ENCODE results near the gene L3MBTL4.
"Not testable (repeated sequence)": the region's sequence is repeated elsewhere in the genome, so short reads cannot be mapped to it uniquely, and the experiment has no call there.

The L3MBTL4 gene

GRCh38 chr18:6310714-6311113, 104.0 kb downstream of the L3MBTL4 start:
- DNase-seq (ENCODE audit: low read depth) = no peak

DNA sequence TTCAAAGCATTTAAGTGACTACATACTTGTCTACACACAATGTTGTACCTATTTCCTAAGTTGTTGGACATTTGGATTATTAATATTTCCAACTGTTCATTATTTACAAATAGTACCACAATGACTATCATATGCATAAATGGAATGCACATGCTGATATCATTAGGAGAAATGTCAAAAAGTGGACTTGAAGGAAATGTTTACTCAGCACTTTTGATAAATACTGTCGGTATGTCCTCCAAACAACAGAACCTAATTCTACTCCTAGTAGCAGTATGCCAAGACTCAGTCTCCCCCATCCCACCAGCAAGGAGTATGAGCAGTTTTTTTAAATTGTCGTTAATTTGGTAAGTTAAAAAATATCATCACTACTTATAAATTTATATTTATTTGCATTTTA, 116.8 kb downstream of the L3MBTL4 start:
- DNase-seq (ENCODE audit: low read depth) = no peak

- DNase-seq (ENCODE audit: low read depth) = no peak
Observed at GRCh38 chr18:6294148-6294784, 120.4 kb downstream of the L3MBTL4 start.

GRCh38 chr18:6289843-6290242, 124.9 kb downstream of the L3MBTL4 start:
- no peak for DNase-seq (ENCODE audit: low read depth)

DNA sequence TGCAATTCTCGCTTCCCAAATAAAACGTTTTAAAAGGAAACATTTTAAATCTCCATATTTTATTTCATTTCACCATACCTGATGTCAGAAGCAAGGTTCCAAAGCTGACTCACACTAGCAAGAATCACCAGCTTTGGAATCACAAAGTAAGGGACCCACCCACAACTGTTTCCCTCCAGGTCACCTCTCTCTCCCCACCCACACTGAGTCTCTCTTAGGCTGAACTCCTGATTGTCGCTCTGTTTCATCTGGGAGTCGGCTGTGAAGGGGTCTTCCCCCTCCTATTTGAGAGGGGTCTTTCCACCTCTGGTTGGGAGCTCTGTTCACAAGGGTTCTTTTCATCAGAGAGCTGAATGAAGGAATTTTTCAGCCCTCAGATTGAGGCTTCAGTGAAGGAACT, 128.1 kb downstream of the L3MBTL4 start:
- no peak for DNase-seq (ENCODE audit: low read depth)

DNA sequence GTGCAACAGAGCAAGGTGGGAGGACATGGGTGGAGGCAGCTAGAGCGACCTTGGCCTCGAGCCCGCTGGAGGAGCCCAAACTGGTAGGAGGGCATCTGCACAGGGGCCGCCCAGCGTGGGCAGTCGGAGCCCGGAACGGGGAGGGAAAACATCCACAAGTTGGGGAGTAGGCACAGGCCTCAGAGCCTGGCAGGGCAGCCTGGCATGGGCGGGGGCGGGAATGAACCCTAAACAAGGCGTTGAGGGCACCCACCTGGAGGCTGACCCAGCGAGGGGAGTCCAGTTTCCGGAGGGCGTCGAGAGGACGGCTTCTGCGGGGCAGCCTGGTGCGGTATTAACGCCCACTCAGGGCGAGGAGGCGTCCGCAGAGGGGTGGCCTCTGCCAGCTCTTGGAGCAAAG, 129.9 kb downstream of the L3MBTL4 start:
- no peak for DNase-seq (ENCODE audit: low read depth)

- DNase-seq (ENCODE audit: low read depth) = no peak
Observed at GRCh38 chr18:6284300-6284699, 130.4 kb downstream of the L3MBTL4 start.

- DNase-seq (ENCODE audit: low read depth) = no peak
Observed at GRCh38 chr18:6281874-6282273, 132.8 kb downstream of the L3MBTL4 start.

GRCh38 chr18:6280211-6280743, 134.4 kb downstream of the L3MBTL4 start:
- no peak for DNase-seq (ENCODE audit: low read depth)

DNA sequence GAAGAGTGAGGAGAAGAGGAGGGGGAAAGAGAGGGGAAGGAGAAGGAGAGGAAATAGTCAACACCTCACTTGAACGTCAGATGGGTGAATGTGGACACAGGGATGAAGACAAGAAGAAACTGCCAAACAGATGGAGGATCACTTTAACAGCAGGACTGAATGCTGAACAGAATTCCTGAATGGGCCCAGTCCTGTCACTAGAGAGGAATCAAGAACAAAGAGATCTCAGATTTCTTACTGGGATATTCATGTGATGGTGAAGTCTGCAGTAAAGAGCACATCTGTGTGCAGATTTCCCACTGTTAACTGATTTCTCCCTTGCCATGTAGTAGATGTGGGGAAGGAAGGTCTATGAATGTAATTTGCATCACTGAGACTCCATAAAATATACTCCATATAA, 135.4 kb downstream of the L3MBTL4 start:
- no peak for DNase-seq (ENCODE audit: low read depth)

GRCh38 chr18:6273423-6273822, 141.3 kb downstream of the L3MBTL4 start:
- DNase-seq (ENCODE audit: low read depth) = no peak

DNA sequence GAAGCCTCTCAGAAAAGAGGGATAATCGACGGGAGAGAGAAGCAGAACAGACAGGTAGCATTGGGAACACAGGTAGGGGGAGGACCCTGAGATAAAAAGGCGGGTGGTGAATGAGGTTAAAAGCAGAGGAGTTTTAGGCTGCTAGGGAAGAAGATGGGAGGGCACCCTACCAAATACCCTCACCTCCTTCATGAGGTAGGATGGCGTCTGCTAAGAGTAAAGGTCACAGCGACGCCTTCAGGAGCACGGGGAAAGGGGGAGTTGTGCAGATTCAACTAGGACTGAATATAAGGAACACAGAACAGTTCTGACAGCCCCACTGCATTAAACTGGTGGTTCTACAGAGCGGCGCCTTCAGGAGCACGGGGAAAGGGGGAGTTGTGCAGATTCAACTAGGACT, 142.6 kb downstream of the L3MBTL4 start:
- DNase-seq (ENCODE audit: low read depth) = not testable (repeated sequence)

DNA sequence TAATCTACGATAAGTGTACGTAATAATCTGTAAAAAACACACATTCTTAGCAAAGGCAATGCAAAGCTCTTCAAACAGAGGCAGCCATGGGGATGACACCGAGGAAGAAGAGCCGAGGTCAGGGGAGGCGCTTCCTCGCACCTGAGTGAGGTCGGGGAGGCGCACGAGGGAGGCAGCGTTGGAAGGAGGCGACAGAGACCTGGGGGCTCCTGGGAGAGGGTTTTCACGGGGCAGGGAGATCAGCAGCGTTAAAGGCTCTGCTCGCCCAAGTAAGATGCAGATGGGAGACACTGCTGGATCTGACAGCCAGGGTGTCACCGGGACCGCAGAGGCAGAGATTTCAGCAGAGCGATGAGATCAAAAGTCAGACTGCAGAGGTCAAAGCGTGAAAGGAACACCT, 143.1 kb downstream of the L3MBTL4 start:
- no peak for DNase-seq (ENCODE audit: low read depth)

DNA sequence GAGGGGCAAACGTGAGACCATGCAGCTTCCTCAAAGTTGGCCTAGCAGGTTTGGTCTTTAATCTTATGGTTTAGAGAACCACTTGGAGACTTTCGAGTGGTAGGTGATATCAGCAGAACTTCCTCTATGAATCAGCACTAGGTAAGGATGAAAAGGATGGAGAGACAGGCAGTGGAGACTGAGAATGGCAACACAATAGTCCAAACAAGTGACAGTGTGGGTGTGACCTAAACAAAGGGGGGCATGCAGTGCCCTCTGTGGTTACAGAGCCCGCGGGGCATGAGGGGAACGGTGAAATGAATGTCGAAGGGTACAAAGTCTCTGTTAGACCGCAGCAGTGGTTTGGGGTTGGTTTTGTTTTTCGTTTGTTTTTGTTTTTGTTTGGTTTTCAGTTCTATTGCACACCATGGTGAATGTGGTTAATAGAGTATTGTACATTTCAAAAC, 143.9 kb downstream of the L3MBTL4 start:
- DNase-seq (ENCODE audit: low read depth) = no peak

DNA sequence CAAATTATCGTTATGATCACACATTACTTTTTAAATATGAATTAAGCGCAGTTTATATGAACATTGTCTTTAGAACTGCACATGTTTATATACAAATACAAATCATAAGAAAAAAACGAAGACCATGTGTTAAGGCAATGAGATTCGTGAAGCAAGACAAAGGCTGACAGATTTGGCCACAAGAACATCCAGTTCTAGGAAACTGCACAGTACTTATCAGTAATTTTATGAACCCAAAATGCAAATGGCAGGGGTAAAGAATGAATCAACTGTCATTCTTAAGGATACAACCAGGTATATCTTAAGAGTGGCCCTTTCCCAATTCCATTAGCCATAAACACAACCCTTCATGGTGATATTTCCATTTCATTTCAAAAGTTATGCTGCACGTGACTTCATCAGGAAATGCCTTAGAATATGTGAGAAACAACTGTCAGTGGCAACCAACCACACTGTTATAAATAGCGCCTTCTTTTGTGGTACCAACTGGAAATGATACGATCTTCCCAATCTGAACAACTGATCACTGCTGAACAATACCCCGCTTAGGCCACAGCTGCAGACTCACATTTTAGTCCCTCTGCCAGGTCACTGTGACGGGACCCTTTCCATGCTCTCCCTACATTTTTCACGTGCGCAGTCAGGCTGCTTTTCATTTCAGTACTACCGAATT, 144.9 kb downstream of the L3MBTL4 start:
- no peak for DNase-seq (ENCODE audit: low read depth)

GRCh38 chr18:6266212-6266611, 148.5 kb downstream of the L3MBTL4 start:
- DNase-seq (ENCODE audit: low read depth) = no peak

GRCh38 chr18:6261938-6262337, 152.8 kb downstream of the L3MBTL4 start:
- DNase-seq (ENCODE audit: low read depth) = no peak

DNA sequence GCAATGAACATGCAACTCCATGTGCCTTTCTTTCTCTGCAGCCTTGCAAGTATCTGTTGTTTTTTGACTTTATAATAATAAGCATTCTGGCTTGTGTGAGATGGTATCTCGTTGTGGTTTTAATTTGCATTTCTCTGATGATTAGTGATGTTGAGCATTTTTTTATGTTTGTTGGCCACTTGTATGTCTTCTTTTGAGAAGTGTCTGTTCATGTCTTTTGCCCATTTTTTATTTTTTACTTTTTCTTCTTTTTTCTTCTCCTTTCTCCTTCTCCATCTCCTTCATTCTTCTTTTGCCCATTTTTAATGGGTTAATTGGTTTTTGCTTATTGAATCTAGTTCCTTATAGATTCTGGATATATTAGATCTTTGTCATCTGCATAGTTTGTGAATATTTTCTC, 155.4 kb downstream of the L3MBTL4 start:
- DNase-seq (ENCODE audit: low read depth) = not testable (repeated sequence)

DNA sequence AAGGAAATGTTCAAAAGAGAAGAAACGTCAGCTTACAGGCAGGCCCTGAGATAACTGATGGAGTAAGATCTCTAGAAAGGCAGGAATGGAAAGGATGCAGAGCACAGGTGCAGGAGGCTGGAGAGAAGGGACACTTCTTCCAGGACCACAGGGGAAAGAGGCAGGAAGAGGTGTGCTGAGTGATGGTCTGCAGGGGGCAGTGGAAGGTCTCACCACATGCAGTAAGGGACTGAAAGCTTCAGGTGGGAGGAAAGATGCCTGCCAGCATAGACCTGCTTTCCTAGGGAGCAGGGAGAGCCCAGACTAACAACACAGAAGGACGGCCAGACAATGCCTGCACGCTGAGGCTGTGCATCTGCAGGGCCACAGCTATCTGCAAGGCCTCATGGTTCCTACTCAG, 156.8 kb downstream of the L3MBTL4 start:
- no peak for DNase-seq (ENCODE audit: low read depth)

GRCh38 chr18:6256521-6256920, 158.2 kb downstream of the L3MBTL4 start:
- no peak for DNase-seq (ENCODE audit: low read depth)

DNA sequence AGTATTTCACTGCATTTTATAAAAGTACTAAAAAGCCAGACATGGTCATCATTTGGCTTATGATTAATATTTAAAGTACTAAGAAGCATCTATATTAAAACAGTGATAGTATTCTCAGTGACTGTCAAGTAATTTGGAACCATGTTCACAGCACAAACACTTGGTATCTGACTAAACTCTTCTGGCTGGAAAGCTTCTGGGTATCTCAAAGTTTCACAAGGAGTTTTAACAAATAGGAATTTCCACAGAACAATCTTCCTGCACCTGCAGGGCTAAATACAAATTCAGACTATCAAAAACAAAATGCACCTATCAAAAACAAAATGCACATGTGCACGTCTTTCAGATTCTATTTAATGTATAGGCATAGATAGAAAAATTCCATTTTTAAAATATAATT, 158.8 kb downstream of the L3MBTL4 start:
- DNase-seq (ENCODE audit: low read depth) = no peak

- DNase-seq (ENCODE audit: low read depth) = no peak
Observed at GRCh38 chr18:6255116-6255705, 159.5 kb downstream of the L3MBTL4 start.

DNA sequence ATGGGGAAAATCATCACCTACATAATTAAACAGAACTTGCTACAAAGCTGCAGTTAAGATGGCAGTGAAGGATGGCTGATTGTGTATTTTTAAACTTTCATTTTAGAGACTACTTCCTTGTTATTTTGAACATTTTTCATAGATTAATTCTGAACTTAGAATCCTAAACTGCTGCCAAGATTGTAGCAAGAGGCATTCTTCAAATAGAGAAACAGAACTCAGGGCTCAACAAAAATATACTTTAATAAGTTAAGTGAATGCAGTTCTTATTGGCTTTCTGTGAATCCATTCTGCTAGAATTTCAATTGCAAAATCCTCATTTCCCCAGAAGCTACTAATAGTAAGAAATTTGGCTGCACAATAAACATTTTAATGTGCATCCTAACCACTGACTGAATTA, 160.3 kb downstream of the L3MBTL4 start:
- no peak for DNase-seq (ENCODE audit: low read depth)
